ENCODE data around the gene KPNA2. TPM values are rescaled to one million over a fixed set of nuclear protein-coding genes. Genes with fewer than 3 reads are reported as not detected.

Gene KPNA2
- total and polyA plus RNA-seq, 10 of the 15 experiments (the other 5 are each of a cell fraction or from before 2014, with no cell fraction given) = 202 to 731 (median 283) TPM

- ChIA-PET CTCF (no interaction called here), POLR2A (interaction anchor here (0.6 to 0.7 kb wide), 2 partner anchors 174 to 672 kb away, joined by 3 to 4 read pairs; no protein-coding TSS in a partner anchor), SMC1A (ENCODE audit: uncharacterized antibody, unreplicated experiment) (interaction anchor here (0.6 to 1.7 kb wide), 2 partner anchors 9 to 204 kb away, joined by 3 to 4 read pairs; no protein-coding TSS in a partner anchor), RAD21 (ENCODE audit: unreplicated experiment) (no interaction called here)
- BruUV-seq (replicated peaks) = no TSS peak
- 17% methylated on average over 8 of the region's 11 CpGs for WGBS (ENCODE audit: insufficient coverage, insufficient replicate concordance, low lambda C conversion rate, missing lambda C conversion rate)
- H3K4me2 ChIP-seq (ENCODE audit: control insufficient read depth, insufficient read depth) = no peak overlapping the region
- no peaks in the 10 kb centered on the region for H3K9me3 ChIP-seq (replicated peaks; ENCODE audit: control insufficient read depth, insufficient read depth, low read length)
- H4K20me1 ChIP-seq (ENCODE audit: control insufficient read depth, insufficient read depth) = no peaks in the 10 kb centered on the region
- peak overlapping the region; percentile 33; the same call in 1 of the 2 replicates for H2AFZ ChIP-seq (ENCODE audit: control insufficient read depth, low read depth, low read length)
- no peaks in the 10 kb centered on the region for H3K27me3 ChIP-seq (replicated peaks in 1 of 2; ENCODE audit: control insufficient read depth in 2 of 2, insufficient read depth in 2 of 2, low read length in 1 of 2)
- no peak overlapping the region for H3K9ac ChIP-seq (ENCODE audit: control insufficient read depth, insufficient read depth, low read length)
- ATAC-seq (peak; percentile 88), DNase-seq (ENCODE audit: low read depth, low spot score) (no peak), FAIRE-seq (no peak)
- intact Hi-C loops (cut with micrococcal nuclease; ENCODE audit: unreplicated experiment) = loop anchor here (10.0 kb wide), 1 partner anchor 113 kb away; no protein-coding TSS in a partner anchor
- H3K27ac ChIP-seq (ENCODE audit: control insufficient read depth, insufficient read depth) = no peak overlapping the region
- H3K79me2 ChIP-seq (ENCODE audit: control insufficient read depth, insufficient read depth, low read length) = no peaks in the 10 kb centered on the region
- H3K4me1 ChIP-seq (ENCODE audit: control insufficient read depth, insufficient read depth, low read length) = peaks cover 9% of the 10 kb centered on the region
- H3K4me3 ChIP-seq = no peak overlapping the region
- in situ Hi-C loops (cut with MboI) = no loop called here
- no peaks in the 10 kb centered on the region for H3K36me3 ChIP-seq (ENCODE audit: control insufficient read depth in 2 of 2, insufficient read depth in 2 of 2, low read length in 1 of 2)
- TF ChIP-seq EZH2 (IDR thresholded peaks at IDR 0.05; ENCODE audit: borderline replicate concordance, control insufficient read depth, low read depth, low read length) (no peak), YBX1 (IDR thresholded peaks at IDR 0.05) (no peak), EGR1 (IDR thresholded peaks at IDR 0.05; ENCODE audit: borderline replicate concordance in 1 of 2, low read depth in 2 of 2, low read length in 2 of 2) (no peak), SMARCA5 (IDR thresholded peaks at IDR 0.05) (no peak), BRCA1 (IDR thresholded peaks at IDR 0.05; ENCODE audit: low read depth, low read length) (no peak), SPI1 (IDR thresholded peaks at IDR 0.05; ENCODE audit: borderline replicate concordance, insufficient read depth, low read depth, low read length) (no peak), FOS (IDR thresholded peaks at IDR 0.05; ENCODE audit: borderline replicate concordance, extremely low read depth, insufficient read length) (no peak), TCF3 (IDR thresholded peaks at IDR 0.05; ENCODE audit: borderline replicate concordance, insufficient read depth, low read depth, low read length) (no peak), NFYB (IDR thresholded peaks at IDR 0.05; ENCODE audit: insufficient read depth, low read depth, low read length) (no peak), ATF2 (IDR thresholded peaks at IDR 0.05; ENCODE audit: low read length) (no peak), BHLHE40 (IDR thresholded peaks at IDR 0.05; ENCODE audit: borderline replicate concordance in 1 of 2, low read depth in 2 of 2, low read length in 1 of 2) (peak; percentile 88 to 91)
- TF ChIP-seq, protein P1, sequence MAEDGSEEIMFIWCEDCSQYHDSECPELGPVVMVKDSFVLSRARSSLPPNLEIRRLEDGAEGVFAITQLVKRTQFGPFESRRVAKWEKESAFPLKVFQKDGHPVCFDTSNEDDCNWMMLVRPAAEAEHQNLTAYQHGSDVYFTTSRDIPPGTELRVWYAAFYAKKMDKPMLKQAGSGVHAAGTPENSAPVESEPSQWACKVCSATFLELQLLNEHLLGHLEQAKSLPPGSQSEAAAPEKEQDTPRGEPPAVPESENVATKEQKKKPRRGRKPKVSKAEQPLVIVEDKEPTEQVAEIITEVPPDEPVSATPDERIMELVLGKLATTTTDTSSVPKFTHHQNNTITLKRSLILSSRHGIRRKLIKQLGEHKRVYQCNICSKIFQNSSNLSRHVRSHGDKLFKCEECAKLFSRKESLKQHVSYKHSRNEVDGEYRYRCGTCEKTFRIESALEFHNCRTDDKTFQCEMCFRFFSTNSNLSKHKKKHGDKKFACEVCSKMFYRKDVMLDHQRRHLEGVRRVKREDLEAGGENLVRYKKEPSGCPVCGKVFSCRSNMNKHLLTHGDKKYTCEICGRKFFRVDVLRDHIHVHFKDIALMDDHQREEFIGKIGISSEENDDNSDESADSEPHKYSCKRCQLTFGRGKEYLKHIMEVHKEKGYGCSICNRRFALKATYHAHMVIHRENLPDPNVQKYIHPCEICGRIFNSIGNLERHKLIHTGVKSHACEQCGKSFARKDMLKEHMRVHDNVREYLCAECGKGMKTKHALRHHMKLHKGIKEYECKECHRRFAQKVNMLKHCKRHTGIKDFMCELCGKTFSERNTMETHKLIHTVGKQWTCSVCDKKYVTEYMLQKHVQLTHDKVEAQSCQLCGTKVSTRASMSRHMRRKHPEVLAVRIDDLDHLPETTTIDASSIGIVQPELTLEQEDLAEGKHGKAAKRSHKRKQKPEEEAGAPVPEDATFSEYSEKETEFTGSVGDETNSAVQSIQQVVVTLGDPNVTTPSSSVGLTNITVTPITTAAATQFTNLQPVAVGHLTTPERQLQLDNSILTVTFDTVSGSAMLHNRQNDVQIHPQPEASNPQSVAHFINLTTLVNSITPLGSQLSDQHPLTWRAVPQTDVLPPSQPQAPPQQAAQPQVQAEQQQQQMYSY (CRISPR knock-in tag; IDR thresholded peaks at IDR 0.05) = no peak
- TF ChIP-seq, protein P2, sequence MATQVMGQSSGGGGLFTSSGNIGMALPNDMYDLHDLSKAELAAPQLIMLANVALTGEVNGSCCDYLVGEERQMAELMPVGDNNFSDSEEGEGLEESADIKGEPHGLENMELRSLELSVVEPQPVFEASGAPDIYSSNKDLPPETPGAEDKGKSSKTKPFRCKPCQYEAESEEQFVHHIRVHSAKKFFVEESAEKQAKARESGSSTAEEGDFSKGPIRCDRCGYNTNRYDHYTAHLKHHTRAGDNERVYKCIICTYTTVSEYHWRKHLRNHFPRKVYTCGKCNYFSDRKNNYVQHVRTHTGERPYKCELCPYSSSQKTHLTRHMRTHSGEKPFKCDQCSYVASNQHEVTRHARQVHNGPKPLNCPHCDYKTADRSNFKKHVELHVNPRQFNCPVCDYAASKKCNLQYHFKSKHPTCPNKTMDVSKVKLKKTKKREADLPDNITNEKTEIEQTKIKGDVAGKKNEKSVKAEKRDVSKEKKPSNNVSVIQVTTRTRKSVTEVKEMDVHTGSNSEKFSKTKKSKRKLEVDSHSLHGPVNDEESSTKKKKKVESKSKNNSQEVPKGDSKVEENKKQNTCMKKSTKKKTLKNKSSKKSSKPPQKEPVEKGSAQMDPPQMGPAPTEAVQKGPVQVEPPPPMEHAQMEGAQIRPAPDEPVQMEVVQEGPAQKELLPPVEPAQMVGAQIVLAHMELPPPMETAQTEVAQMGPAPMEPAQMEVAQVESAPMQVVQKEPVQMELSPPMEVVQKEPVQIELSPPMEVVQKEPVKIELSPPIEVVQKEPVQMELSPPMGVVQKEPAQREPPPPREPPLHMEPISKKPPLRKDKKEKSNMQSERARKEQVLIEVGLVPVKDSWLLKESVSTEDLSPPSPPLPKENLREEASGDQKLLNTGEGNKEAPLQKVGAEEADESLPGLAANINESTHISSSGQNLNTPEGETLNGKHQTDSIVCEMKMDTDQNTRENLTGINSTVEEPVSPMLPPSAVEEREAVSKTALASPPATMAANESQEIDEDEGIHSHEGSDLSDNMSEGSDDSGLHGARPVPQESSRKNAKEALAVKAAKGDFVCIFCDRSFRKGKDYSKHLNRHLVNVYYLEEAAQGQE (IDR thresholded peaks at IDR 0.05; ENCODE audit: low read depth, low read length) = no peak
These were observed 26.2 kb downstream of the KPNA2 start for GRCh38 chr17:68061512-68062313.

Data from GM12878 (cell line).